Measurements from ENCODE around the gene PLCB3.
"Not testable (repeated sequence)": the region's sequence is repeated elsewhere in the genome, so short reads cannot be mapped to it uniquely, and the experiment has no call there.

Gene PLCB3

GRCh38 chr11:64312947-64313346, 61.6 kb downstream of the PLCB3 start:
- no peak for DNase-seq (ENCODE audit: low read depth)
- H3K4me3 ChIP-seq (ENCODE audit: low read length): no peak overlapping the region
- no peak for TF ChIP-seq CTCF (conservative IDR thresholded peaks at IDR 0.05; ENCODE audit: low read length)

DNA sequence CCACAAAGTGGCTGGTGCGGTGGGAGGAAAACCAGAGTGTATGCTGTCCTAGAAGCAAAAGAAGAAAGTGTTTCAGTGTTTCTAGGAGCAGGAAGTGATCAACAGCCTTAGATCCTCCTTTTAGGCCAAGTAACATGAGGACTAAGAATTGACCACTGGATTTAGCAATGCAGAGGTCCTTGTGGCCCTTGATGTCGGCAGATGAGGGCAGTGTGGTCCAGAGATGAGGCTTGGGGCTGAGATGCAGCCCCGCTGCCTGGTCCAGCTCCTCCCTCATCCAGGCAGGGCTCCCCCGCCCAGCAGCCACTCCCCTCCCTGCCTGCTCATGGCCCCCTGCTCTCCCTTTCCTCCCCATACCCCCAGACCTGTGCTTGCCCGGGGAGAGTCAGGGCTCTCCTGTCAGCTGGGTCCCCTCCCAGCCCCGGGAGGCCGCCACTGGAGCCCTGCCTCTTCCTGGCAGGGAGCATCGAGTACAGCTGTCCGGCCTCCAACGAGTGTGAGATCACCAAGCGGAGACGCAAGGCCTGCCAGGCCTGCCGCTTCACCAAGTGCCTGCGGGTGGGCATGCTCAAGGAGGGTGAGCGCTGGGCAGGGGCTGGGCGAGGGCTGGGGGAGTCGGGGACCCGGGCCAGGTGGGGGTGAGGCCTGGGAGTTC, 62.3 kb downstream of the PLCB3 start:
- TF ChIP-seq CTCF (conservative IDR thresholded peaks at IDR 0.05; ENCODE audit: low read length): no peak
- peak; percentile 56 for DNase-seq (ENCODE audit: low read depth)
- peak overlapping the region; percentile 33 for H3K4me3 ChIP-seq (ENCODE audit: low read length)

- DNase-seq (ENCODE audit: low read depth): no peak
- peak overlapping the region; percentile 33 for H3K4me3 ChIP-seq (ENCODE audit: low read length)
- TF ChIP-seq CTCF (conservative IDR thresholded peaks at IDR 0.05; ENCODE audit: low read length): peak; percentile 27
Observed at GRCh38 chr11:64314146-64314804, 62.9 kb downstream of the PLCB3 start.

- DNase-seq (ENCODE audit: low read depth): no peak
- no peak overlapping the region for H3K4me3 ChIP-seq (ENCODE audit: low read length)
- no peak for TF ChIP-seq CTCF (conservative IDR thresholded peaks at IDR 0.05; ENCODE audit: low read length)
Observed at GRCh38 chr11:64314805-64315561, 63.7 kb downstream of the PLCB3 start.

DNA sequence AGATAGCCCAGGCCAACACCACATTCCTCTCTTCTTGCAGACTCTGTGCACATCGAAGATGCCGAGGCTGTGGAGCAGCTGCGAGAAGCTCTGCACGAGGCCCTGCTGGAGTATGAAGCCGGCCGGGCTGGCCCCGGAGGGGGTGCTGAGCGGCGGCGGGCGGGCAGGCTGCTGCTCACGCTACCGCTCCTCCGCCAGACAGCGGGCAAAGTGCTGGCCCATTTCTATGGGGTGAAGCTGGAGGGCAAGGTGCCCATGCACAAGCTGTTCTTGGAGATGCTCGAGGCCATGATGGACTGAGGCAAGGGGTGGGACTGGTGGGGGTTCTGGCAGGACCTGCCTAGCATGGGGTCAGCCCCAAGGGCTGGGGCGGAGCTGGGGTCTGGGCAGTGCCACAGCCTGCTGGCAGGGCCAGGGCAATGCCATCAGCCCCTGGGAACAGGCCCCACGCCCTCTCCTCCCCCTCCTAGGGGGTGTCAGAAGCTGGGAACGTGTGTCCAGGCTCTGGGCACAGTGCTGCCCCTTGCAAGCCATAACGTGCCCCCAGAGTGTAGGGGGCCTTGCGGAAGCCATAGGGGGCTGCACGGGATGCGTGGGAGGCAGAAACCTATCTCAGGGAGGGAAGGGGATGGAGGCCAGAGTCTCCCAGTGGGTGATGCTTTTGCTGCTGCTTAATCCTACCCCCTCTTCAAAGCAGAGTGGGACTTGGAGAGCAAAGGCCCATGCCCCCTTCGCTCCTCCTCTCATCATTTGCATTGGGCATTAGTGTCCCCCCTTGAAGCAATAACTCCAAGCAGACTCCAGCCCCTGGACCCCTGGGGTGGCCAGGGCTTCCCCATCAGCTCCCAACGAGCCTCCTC, 64.6 kb downstream of the PLCB3 start:
- H3K4me3 ChIP-seq (ENCODE audit: low read length); DNase-seq (ENCODE audit: low read depth): not testable (repeated sequence)

GRCh38 chr11:64316672-64317324, 65.5 kb downstream of the PLCB3 start:
- H3K4me3 ChIP-seq (ENCODE audit: low read length): peak overlapping the region; percentile 94
- no peak for TF ChIP-seq CTCF (conservative IDR thresholded peaks at IDR 0.05; ENCODE audit: low read length)
- no peak for DNase-seq (ENCODE audit: low read depth)
